Measurements from ENCODE around the gene ST3GAL4. TPM values are rescaled to one million over a fixed set of nuclear protein-coding genes. Genes with fewer than 3 reads are reported as not detected.

ST3GAL4 gene
- total RNA-seq, 1 experiment from 2014 or later: 17.3 TPM

DNA sequence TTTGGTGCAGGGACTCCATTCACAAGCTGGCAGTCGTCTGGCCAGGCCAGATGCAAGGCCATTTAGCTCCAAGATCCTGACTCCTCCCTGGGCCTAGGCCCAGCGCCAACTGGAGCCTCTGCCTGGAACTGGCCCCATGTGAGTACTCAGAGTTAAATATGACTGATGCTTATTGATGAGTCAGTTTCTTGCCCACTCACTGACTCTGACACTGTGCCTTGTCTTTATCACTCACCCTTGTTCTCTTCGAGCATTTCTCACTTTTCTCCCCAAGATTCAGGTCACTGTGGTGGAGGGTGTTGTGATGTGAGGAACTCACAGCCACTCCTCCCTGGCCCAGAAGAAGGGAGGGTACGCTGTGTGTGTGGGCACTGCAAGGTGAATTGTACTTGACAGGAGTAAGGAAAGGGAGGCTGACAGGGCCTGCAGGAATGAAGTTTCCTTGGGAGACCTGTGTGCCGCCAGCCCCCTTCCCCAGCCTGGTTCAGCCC, 23.2 kb upstream of the ST3GAL4 start:
- TF ChIP-seq ATF1 (CRISPR knock-in tag; IDR thresholded peaks at IDR 0.05) (no peak), ZNF263 (CRISPR knock-in tag; IDR thresholded peaks at IDR 0.05; ENCODE audit: low read depth) (no peak), HMGA2 (CRISPR knock-in tag; IDR thresholded peaks at IDR 0.05) (no peak), RORB (CRISPR knock-in tag; IDR thresholded peaks at IDR 0.05) (no peak), ZNF416 (CRISPR knock-in tag; IDR thresholded peaks at IDR 0.05) (no peak)
- TF ChIP-seq, protein P1, sequence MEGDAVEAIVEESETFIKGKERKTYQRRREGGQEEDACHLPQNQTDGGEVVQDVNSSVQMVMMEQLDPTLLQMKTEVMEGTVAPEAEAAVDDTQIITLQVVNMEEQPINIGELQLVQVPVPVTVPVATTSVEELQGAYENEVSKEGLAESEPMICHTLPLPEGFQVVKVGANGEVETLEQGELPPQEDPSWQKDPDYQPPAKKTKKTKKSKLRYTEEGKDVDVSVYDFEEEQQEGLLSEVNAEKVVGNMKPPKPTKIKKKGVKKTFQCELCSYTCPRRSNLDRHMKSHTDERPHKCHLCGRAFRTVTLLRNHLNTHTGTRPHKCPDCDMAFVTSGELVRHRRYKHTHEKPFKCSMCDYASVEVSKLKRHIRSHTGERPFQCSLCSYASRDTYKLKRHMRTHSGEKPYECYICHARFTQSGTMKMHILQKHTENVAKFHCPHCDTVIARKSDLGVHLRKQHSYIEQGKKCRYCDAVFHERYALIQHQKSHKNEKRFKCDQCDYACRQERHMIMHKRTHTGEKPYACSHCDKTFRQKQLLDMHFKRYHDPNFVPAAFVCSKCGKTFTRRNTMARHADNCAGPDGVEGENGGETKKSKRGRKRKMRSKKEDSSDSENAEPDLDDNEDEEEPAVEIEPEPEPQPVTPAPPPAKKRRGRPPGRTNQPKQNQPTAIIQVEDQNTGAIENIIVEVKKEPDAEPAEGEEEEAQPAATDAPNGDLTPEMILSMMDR (IDR thresholded peaks at IDR 0.05): no peak
- TF ChIP-seq, protein P2, sequence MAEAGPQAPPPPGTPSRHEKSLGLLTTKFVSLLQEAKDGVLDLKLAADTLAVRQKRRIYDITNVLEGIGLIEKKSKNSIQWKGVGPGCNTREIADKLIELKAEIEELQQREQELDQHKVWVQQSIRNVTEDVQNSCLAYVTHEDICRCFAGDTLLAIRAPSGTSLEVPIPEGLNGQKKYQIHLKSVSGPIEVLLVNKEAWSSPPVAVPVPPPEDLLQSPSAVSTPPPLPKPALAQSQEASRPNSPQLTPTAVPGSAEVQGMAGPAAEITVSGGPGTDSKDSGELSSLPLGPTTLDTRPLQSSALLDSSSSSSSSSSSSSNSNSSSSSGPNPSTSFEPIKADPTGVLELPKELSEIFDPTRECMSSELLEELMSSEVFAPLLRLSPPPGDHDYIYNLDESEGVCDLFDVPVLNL (CRISPR knock-in tag; IDR thresholded peaks at IDR 0.05; ENCODE audit: borderline replicate concordance, low read depth): no peak
- no peak for DNase-seq (ENCODE audit: low spot score)
- no peaks in the 10 kb centered on the region for H3K9me3 Mint-ChIP-seq
- CTCF ChIA-PET: interaction anchor here (1.0 kb wide), 1 partner anchor 148 kb away, joined by 3 read pairs; no protein-coding TSS in a partner anchor
- POLR2A ChIA-PET: no interaction called here
- H3K36me3 Mint-ChIP-seq: peaks cover 20% of the 10 kb centered on the region
- H3K27ac Mint-ChIP-seq: peak overlapping the region; percentile 45
- ATAC-seq: no peak
- H3K4me1 Mint-ChIP-seq: peaks cover 25% of the 10 kb centered on the region
- no peak overlapping the region for H3K4me3 Mint-ChIP-seq
- no peaks in the 10 kb centered on the region for H3K27me3 Mint-ChIP-seq (ENCODE audit: low read depth)

DNA sequence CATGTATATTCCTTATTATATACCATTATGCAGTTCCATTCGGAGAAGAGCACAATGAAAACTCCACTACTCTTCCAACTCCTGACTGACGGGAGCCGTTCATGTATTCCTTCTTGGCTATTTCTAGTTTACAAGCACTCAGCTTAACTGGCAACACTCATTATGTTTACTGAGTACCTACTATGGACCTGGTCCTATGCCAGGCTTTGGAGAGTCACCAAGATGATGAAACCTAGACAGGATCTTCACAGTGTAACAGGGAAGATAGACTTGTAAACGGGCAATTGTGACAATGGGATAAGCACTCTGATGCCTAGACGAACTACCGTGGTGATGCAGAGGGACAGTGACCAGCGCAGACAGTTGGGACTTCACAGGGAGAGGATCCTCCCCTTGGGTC, 22.3 kb upstream of the ST3GAL4 start:
- no peak for ATAC-seq
- no peaks in the 10 kb centered on the region for H3K27me3 Mint-ChIP-seq (ENCODE audit: low read depth)
- peaks cover 17% of the 10 kb centered on the region for H3K4me1 Mint-ChIP-seq
- H3K4me3 Mint-ChIP-seq: no peak overlapping the region
- no peaks in the 10 kb centered on the region for H3K9me3 Mint-ChIP-seq
- peak overlapping the region; percentile 52 for H3K27ac Mint-ChIP-seq
- DNase-seq (ENCODE audit: low spot score): no peak
- TF ChIP-seq FOXK1 (CRISPR knock-in tag; IDR thresholded peaks at IDR 0.05) (no peak), JAZF1 (CRISPR knock-in tag; IDR thresholded peaks at IDR 0.05) (no peak), FOXP1 (CRISPR knock-in tag; IDR thresholded peaks at IDR 0.05; ENCODE audit: borderline replicate concordance) (no peak), SOX15 (CRISPR knock-in tag; IDR thresholded peaks at IDR 0.05) (no peak), ZMAT4 (CRISPR knock-in tag; IDR thresholded peaks at IDR 0.05) (no peak), ELF4 (CRISPR knock-in tag; IDR thresholded peaks at IDR 0.05; ENCODE audit: low read depth) (no peak), ZNF317 (CRISPR knock-in tag; IDR thresholded peaks at IDR 0.05; ENCODE audit: borderline replicate concordance, low read depth) (no peak), RORB (CRISPR knock-in tag; IDR thresholded peaks at IDR 0.05) (no peak)
- TF ChIP-seq, protein P3, sequence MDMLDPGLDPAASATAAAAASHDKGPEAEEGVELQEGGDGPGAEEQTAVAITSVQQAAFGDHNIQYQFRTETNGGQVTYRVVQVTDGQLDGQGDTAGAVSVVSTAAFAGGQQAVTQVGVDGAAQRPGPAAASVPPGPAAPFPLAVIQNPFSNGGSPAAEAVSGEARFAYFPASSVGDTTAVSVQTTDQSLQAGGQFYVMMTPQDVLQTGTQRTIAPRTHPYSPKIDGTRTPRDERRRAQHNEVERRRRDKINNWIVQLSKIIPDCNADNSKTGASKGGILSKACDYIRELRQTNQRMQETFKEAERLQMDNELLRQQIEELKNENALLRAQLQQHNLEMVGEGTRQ (CRISPR knock-in tag; IDR thresholded peaks at IDR 0.05): no peak
- TF ChIP-seq, protein P2 (CRISPR knock-in tag; IDR thresholded peaks at IDR 0.05; ENCODE audit: borderline replicate concordance, low read depth): no peak
- TF ChIP-seq, protein P4, sequence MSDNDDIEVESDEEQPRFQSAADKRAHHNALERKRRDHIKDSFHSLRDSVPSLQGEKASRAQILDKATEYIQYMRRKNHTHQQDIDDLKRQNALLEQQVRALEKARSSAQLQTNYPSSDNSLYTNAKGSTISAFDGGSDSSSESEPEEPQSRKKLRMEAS (CRISPR knock-in tag; IDR thresholded peaks at IDR 0.05): no peak
- ChIA-PET POLR2A (no interaction called here), CTCF (interaction anchor here (1.2 kb wide), 1 partner anchor 147 kb away, joined by 3 read pairs; no protein-coding TSS in a partner anchor)
- H3K36me3 Mint-ChIP-seq: peaks cover 20% of the 10 kb centered on the region
